Measurements from ENCODE around the gene BCL2L11. TPM values are rescaled to one million over a fixed set of nuclear protein-coding genes. Genes with fewer than 3 reads are reported as not detected.

The BCL2L11 gene
- total RNA-seq, 1 donor from 2014 or later: 3.7 TPM

- DNase-seq (ENCODE audit: low read depth) (no peak), FAIRE-seq (no peak)
- TF ChIP-seq CTCF (IDR thresholded peaks at IDR 0.05; ENCODE audit: insufficient read depth, low read length, severe bottlenecking): no peak
- Histone ChIP-seq H3K4me3 (ENCODE audit: low read depth, low read length) (no peak overlapping the region), H3K27me3 (ENCODE audit: control insufficient read depth, insufficient read depth, low read length) (peaks cover 1% of the 10 kb centered on the region), H3K36me3 (ENCODE audit: control insufficient read depth, insufficient read depth, low read length) (no peaks in the 10 kb centered on the region)
Observed at GRCh38 chr2:111094691-111095090, 26.0 kb upstream of the BCL2L11 start.

- Histone ChIP-seq H3K27me3 (ENCODE audit: control insufficient read depth, insufficient read depth, low read length) (peaks cover 1% of the 10 kb centered on the region), H3K4me3 (ENCODE audit: low read depth, low read length) (no peak overlapping the region), H3K36me3 (ENCODE audit: control insufficient read depth, insufficient read depth, low read length) (no peaks in the 10 kb centered on the region)
- no peak for TF ChIP-seq CTCF (IDR thresholded peaks at IDR 0.05; ENCODE audit: insufficient read depth, low read length, severe bottlenecking)
- FAIRE-seq: no peak
- DNase-seq (ENCODE audit: low read depth): no peak
Observed at GRCh38 chr2:111095434-111095833, 25.3 kb upstream of the BCL2L11 start.

- FAIRE-seq (no peak), DNase-seq (ENCODE audit: low read depth) (no peak)
- Histone ChIP-seq H3K4me3 (ENCODE audit: low read depth, low read length) (no peak overlapping the region), H3K27me3 (ENCODE audit: control insufficient read depth, insufficient read depth, low read length) (peaks cover 4% of the 10 kb centered on the region), H3K36me3 (ENCODE audit: control insufficient read depth, insufficient read depth, low read length) (no peaks in the 10 kb centered on the region)
- TF ChIP-seq CTCF (IDR thresholded peaks at IDR 0.05; ENCODE audit: insufficient read depth, low read length, severe bottlenecking): no peak
Observed at GRCh38 chr2:111099402-111099801, 21.3 kb upstream of the BCL2L11 start.

- H3K4me3 ChIP-seq (ENCODE audit: low read depth, low read length): no peak overlapping the region
- DNase-seq (ENCODE audit: low read depth): no peak
- peaks cover 4% of the 10 kb centered on the region for H3K27me3 ChIP-seq (ENCODE audit: control insufficient read depth, insufficient read depth, low read length)
- H3K36me3 ChIP-seq (ENCODE audit: control insufficient read depth, insufficient read depth, low read length): no peaks in the 10 kb centered on the region
- peak; percentile 28 for FAIRE-seq
- TF ChIP-seq CTCF (IDR thresholded peaks at IDR 0.05; ENCODE audit: insufficient read depth, low read length, severe bottlenecking): no peak
Observed at GRCh38 chr2:111100087-111100764, 20.5 kb upstream of the BCL2L11 start.

- peak; percentile 15 for TF ChIP-seq CTCF (IDR thresholded peaks at IDR 0.05; ENCODE audit: insufficient read depth, low read length, severe bottlenecking)
- no peaks in the 10 kb centered on the region for H3K36me3 ChIP-seq (ENCODE audit: control insufficient read depth, insufficient read depth, low read length)
- DNase-seq (ENCODE audit: low read depth) (peak; percentile 68), FAIRE-seq (no peak)
- peaks cover 4% of the 10 kb centered on the region for H3K27me3 ChIP-seq (ENCODE audit: control insufficient read depth, insufficient read depth, low read length)
- no peak overlapping the region for H3K4me3 ChIP-seq (ENCODE audit: low read depth, low read length)
Observed at GRCh38 chr2:111100765-111101162, 19.9 kb upstream of the BCL2L11 start.

GRCh38 chr2:111101592-111101991 is 19.1 kb upstream of the BCL2L11 start:
- TF ChIP-seq CTCF (IDR thresholded peaks at IDR 0.05; ENCODE audit: insufficient read depth, low read length, severe bottlenecking): no peak
- Histone ChIP-seq H3K36me3 (ENCODE audit: control insufficient read depth, insufficient read depth, low read length) (no peaks in the 10 kb centered on the region), H3K4me3 (ENCODE audit: low read depth, low read length) (no peak overlapping the region), H3K27me3 (ENCODE audit: control insufficient read depth, insufficient read depth, low read length) (peaks cover 4% of the 10 kb centered on the region)
- FAIRE-seq (peak; percentile 28), DNase-seq (ENCODE audit: low read depth) (no peak)

Data from bronchial epithelial cell (primary cell).